Activated naive CD8-positive, alpha-beta T cell treated with anti-CD3 and anti-CD28 coated beads for 36 hours (primary cell): Measurements from ENCODE around the gene PTHLH. TPM values are rescaled to one million over a fixed set of nuclear protein-coding genes. Genes with fewer than 3 reads are reported as not detected.

Experiments
- DNase-seq: peaks from one replicate; pipeline ENCODE4 v3.0.0; 2021
- H3K27ac Mint-ChIP-seq: one replicate; pipeline ENCODE4 v1.8.0; 2022; ENCODE audit warnings: mild to moderate bottlenecking, moderate library complexity, mixed read lengths
- H3K27me3 Mint-ChIP-seq: one replicate; pipeline ENCODE4 v1.8.0; 2022; ENCODE audit warnings: mild to moderate bottlenecking, mixed read lengths
- H3K36me3 Mint-ChIP-seq: one replicate; pipeline ENCODE4 v1.8.0; 2021; ENCODE audit warnings: mild to moderate bottlenecking, mixed read lengths
- H3K4me1 Mint-ChIP-seq: one replicate; pipeline ENCODE4 v1.8.0; 2021; ENCODE audit warnings: mixed read lengths
- H3K4me3 Mint-ChIP-seq: one replicate; pipeline ENCODE4 v1.8.0; 2022; ENCODE audit warnings: mild to moderate bottlenecking, moderate library complexity, mixed read lengths
- H3K9me3 Mint-ChIP-seq: one replicate; pipeline ENCODE4 v1.8.0; 2022; ENCODE audit warnings: mixed read lengths
- total RNA-seq, 2 experiments: library from RNA; stranded (reverse); gene quantifications; one replicate each; pipeline ENCODE4 v1.2.3, GENCODE V29; 2021

PTHLH gene
- not detected for total RNA-seq

DNA sequence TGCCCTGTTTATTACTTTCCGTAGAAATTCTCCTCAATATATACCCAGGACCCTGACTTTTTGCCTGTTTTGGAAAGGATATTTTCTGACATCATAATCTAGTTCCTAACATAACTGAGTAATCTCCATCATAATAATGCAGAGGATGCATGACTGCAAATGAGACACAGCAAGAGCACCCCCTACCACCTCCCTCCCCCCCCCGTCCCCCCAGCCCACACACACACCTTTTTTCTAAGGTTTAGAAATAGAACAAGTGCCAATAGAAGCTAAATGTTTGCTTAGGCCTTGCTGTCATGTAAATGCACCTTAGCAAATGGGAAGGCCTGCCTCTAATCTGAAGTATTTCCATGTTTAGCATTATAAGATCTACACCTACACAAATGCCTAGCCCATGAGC, at the start of gene PTHLH:
Gene PTHLH (minus strand): TSS at position 13 of the 400 bp plus-strand sequence. CDS start 3,239 bp downstream, outside the sequence.
- Mint-ChIP-seq H3K36me3 (no peaks in the 10 kb centered on the region), H3K4me1 (peaks cover 31% of the 10 kb centered on the region), H3K9me3 (no peaks in the 10 kb centered on the region), H3K4me3 (no peak within 1 kb of the TSS), H3K27me3 (peaks cover 96% of the 10 kb centered on the region), H3K27ac (no peak within 1 kb of the TSS)
- no peak for DNase-seq

- no peak overlapping the region for H3K4me3 Mint-ChIP-seq
- no peak for DNase-seq
- no peaks in the 10 kb centered on the region for H3K9me3 Mint-ChIP-seq
- no peak overlapping the region for H3K27ac Mint-ChIP-seq
- peaks cover 19% of the 10 kb centered on the region for H3K27me3 Mint-ChIP-seq
- H3K36me3 Mint-ChIP-seq = no peaks in the 10 kb centered on the region
- no peaks in the 10 kb centered on the region for H3K4me1 Mint-ChIP-seq
Measured at GRCh38 chr12:28021704-28022103, 49.2 kb upstream of the PTHLH start.

GRCh38 chr12:28017873-28018255, 45.3 kb upstream of the PTHLH start:
- no peaks in the 10 kb centered on the region for H3K4me1 Mint-ChIP-seq
- no peak overlapping the region for H3K4me3 Mint-ChIP-seq
- no peaks in the 10 kb centered on the region for H3K9me3 Mint-ChIP-seq
- no peak overlapping the region for H3K27ac Mint-ChIP-seq
- H3K27me3 Mint-ChIP-seq = peaks cover 5% of the 10 kb centered on the region
- no peaks in the 10 kb centered on the region for H3K36me3 Mint-ChIP-seq
- DNase-seq = no peak

GRCh38 chr12:28017126-28017872, 44.8 kb upstream of the PTHLH start:
- Mint-ChIP-seq H3K9me3 (no peaks in the 10 kb centered on the region), H3K27ac (no peak overlapping the region), H3K4me3 (no peak overlapping the region), H3K27me3 (peaks cover 5% of the 10 kb centered on the region), H3K4me1 (no peaks in the 10 kb centered on the region), H3K36me3 (no peaks in the 10 kb centered on the region)
- DNase-seq = no peak

- no peaks in the 10 kb centered on the region for H3K4me1 Mint-ChIP-seq
- no peak overlapping the region for H3K4me3 Mint-ChIP-seq
- H3K27me3 Mint-ChIP-seq = no peaks in the 10 kb centered on the region
- H3K9me3 Mint-ChIP-seq = no peaks in the 10 kb centered on the region
- H3K27ac Mint-ChIP-seq = no peak overlapping the region
- DNase-seq = no peak
- H3K36me3 Mint-ChIP-seq = no peaks in the 10 kb centered on the region
Measured at GRCh38 chr12:28015165-28015564, 42.6 kb upstream of the PTHLH start.

DNA sequence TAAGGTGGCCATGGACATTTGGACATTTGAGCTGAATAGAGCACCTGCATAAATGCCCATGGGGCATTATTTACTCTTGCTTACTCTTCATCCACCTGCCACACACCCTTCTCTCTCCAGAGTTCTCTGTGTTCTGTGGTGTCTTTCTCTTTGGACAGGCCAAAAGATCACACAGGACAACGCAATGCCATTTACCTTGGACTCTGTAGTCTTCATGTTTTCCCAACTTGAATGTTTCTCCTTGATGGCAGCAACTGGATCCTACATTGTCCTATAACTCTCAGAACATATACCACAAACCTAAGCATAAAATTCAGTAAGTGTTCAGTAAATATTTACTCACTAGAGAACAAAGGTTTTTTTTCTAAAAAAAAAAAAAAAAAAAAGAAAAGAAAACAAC, 41.7 kb upstream of the PTHLH start:
- H3K4me3 Mint-ChIP-seq = no peak overlapping the region
- no peaks in the 10 kb centered on the region for H3K9me3 Mint-ChIP-seq
- H3K4me1 Mint-ChIP-seq = no peaks in the 10 kb centered on the region
- no peaks in the 10 kb centered on the region for H3K27me3 Mint-ChIP-seq
- no peak overlapping the region for H3K27ac Mint-ChIP-seq
- no peak for DNase-seq
- H3K36me3 Mint-ChIP-seq = no peaks in the 10 kb centered on the region

DNA sequence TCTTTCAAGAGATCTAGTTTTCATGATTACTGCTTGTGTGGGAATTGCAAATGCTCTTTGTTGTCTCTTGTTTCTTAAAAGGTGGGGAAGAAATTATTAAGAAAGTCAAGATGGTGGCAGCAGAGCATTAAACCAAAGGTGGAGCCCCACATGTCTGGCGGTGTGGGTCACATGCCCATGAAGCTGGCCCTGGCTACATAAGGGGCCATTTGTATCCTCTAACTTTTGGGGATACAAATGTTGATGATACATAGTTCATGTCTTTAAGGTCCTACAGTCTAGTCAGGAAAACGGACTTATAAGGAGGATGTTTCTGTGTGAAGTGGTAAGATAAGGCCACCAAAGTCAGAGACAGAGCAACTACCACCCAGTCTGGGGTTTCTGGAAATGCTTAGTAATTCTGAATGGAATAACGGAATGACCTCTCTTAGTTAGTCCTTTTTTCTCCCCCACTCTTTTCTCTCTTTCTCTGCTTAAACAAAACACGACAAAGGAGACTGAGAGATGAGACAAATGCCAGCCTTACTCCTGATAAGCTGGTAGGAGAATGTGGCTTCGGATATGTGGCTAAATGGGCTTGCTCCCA, 39.9 kb upstream of the PTHLH start:
- no peaks in the 10 kb centered on the region for H3K4me1 Mint-ChIP-seq
- no peak for DNase-seq
- no peak overlapping the region for H3K27ac Mint-ChIP-seq
- H3K36me3 Mint-ChIP-seq = no peaks in the 10 kb centered on the region
- no peaks in the 10 kb centered on the region for H3K9me3 Mint-ChIP-seq
- no peaks in the 10 kb centered on the region for H3K27me3 Mint-ChIP-seq
- H3K4me3 Mint-ChIP-seq = no peak overlapping the region

- no peak overlapping the region for H3K4me3 Mint-ChIP-seq
- peaks cover 2% of the 10 kb centered on the region for H3K9me3 Mint-ChIP-seq
- no peaks in the 10 kb centered on the region for H3K36me3 Mint-ChIP-seq
- no peak overlapping the region for H3K27ac Mint-ChIP-seq
- H3K27me3 Mint-ChIP-seq = no peaks in the 10 kb centered on the region
- H3K4me1 Mint-ChIP-seq = no peaks in the 10 kb centered on the region
- DNase-seq = no peak
Measured at GRCh38 chr12:28010036-28010435, 37.5 kb upstream of the PTHLH start.

- Mint-ChIP-seq H3K27ac (no peak overlapping the region), H3K9me3 (peaks cover 4% of the 10 kb centered on the region), H3K36me3 (no peaks in the 10 kb centered on the region), H3K4me3 (no peak overlapping the region), H3K4me1 (no peaks in the 10 kb centered on the region), H3K27me3 (peaks cover 8% of the 10 kb centered on the region)
- no peak for DNase-seq
Measured at GRCh38 chr12:27999970-28000369, 27.4 kb upstream of the PTHLH start.

- H3K4me1 Mint-ChIP-seq = no peaks in the 10 kb centered on the region
- no peaks in the 10 kb centered on the region for H3K36me3 Mint-ChIP-seq
- peaks cover 8% of the 10 kb centered on the region for H3K27me3 Mint-ChIP-seq
- DNase-seq = no peak
- peaks cover 4% of the 10 kb centered on the region for H3K9me3 Mint-ChIP-seq
- H3K27ac Mint-ChIP-seq = no peak overlapping the region
- no peak overlapping the region for H3K4me3 Mint-ChIP-seq
Measured at GRCh38 chr12:27999521-27999920, 27.0 kb upstream of the PTHLH start.

- no peak overlapping the region for H3K4me3 Mint-ChIP-seq
- no peak for DNase-seq
- H3K4me1 Mint-ChIP-seq = no peaks in the 10 kb centered on the region
- H3K36me3 Mint-ChIP-seq = no peaks in the 10 kb centered on the region
- no peak overlapping the region for H3K27ac Mint-ChIP-seq
- peaks cover 8% of the 10 kb centered on the region for H3K27me3 Mint-ChIP-seq
- peaks cover 3% of the 10 kb centered on the region for H3K9me3 Mint-ChIP-seq
Measured at GRCh38 chr12:27998658-27999057, 26.1 kb upstream of the PTHLH start.

DNA sequence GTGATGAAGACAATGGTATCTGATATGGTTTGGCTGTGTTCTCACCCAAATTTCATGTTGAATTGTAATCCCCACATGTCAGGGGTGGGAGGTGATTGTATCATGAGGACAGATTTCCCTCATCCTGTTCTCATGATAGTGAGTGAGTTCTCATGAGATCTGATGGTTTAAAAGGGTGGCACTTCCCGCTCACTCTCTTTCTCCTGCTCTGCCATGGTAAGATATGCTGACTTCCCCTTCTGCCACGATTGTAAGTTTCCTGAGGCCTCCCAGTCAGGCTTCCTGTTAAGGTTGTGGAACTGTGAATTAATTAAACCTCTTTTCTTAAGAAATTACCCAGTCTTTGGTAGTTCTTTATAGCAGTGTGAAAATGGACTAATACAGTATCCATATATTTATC, 25.6 kb upstream of the PTHLH start:
- Mint-ChIP-seq H3K9me3 (peaks cover 2% of the 10 kb centered on the region), H3K36me3 (no peaks in the 10 kb centered on the region), H3K27ac (no peak overlapping the region), H3K4me1 (no peaks in the 10 kb centered on the region), H3K27me3 (peaks cover 8% of the 10 kb centered on the region), H3K4me3 (no peak overlapping the region)
- no peak for DNase-seq

- Mint-ChIP-seq H3K4me1 (no peaks in the 10 kb centered on the region), H3K36me3 (no peaks in the 10 kb centered on the region), H3K27ac (no peak overlapping the region), H3K4me3 (no peak overlapping the region), H3K27me3 (peaks cover 7% of the 10 kb centered on the region), H3K9me3 (peaks cover 2% of the 10 kb centered on the region)
- DNase-seq = no peak
Measured at GRCh38 chr12:27996761-27997160, 24.2 kb upstream of the PTHLH start.

GRCh38 chr12:27995406-27995805, 22.9 kb upstream of the PTHLH start:
- peaks cover 7% of the 10 kb centered on the region for H3K9me3 Mint-ChIP-seq
- no peak overlapping the region for H3K4me3 Mint-ChIP-seq
- DNase-seq = no peak
- no peaks in the 10 kb centered on the region for H3K4me1 Mint-ChIP-seq
- no peaks in the 10 kb centered on the region for H3K36me3 Mint-ChIP-seq
- peaks cover 5% of the 10 kb centered on the region for H3K27me3 Mint-ChIP-seq
- no peak overlapping the region for H3K27ac Mint-ChIP-seq

DNA sequence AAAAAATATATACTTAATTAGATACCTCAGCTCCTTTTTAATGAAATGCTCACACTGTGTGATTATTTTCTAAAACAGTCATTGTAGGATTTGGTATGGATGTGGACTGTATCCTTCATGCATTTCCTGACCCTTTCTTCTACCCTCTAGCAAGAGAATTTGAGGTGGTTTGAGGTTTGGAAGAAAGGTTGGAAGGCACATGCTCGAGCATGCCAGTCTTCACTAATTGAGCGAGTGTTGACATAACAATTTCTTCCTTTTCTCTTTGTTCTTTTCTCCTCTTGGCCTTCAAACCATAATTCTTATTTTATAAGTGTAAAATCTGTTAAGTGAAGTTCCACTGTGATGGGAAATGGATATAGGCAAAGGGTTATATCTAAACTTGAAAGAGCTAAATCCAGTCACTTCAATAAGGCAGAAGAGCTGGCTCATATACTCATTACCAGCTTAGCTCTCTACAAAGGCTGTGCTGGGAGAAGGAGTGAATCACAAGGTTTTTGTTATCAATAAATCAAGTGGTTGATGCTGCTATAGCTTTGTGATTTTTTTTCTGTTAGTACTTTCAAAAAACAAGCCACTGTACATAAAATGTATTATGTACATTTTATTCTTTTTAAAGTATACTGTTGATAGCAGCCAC, 16.2 kb upstream of the PTHLH start:
- no peak overlapping the region for H3K4me3 Mint-ChIP-seq
- peaks cover 5% of the 10 kb centered on the region for H3K9me3 Mint-ChIP-seq
- H3K4me1 Mint-ChIP-seq = no peaks in the 10 kb centered on the region
- H3K27ac Mint-ChIP-seq = no peak overlapping the region
- H3K36me3 Mint-ChIP-seq = no peaks in the 10 kb centered on the region
- DNase-seq = no peak
- H3K27me3 Mint-ChIP-seq = peaks cover 2% of the 10 kb centered on the region

DNA sequence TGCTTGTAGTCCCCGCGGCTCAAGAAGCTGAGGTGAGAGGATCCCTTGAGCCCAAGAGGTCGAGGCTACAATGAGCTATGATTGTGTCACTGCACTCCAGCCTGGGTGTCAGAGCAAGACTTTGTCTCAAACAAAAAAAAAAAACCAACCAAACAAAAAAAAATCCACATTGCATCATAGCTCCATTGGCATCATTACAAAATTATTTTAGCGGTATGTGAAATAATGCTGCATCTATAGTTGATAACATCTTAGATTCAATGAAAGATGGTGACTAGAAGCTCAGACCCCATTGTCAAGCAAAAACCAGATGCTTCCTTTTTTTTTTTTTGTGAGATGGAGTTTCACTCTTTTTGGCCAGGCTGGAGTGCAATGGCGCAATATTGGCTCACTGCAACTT, 14.8 kb upstream of the PTHLH start:
- no peak overlapping the region for H3K4me3 Mint-ChIP-seq
- no peak for DNase-seq
- H3K27ac Mint-ChIP-seq = no peak overlapping the region
- peaks cover 16% of the 10 kb centered on the region for H3K27me3 Mint-ChIP-seq
- no peaks in the 10 kb centered on the region for H3K4me1 Mint-ChIP-seq
- no peaks in the 10 kb centered on the region for H3K36me3 Mint-ChIP-seq
- peaks cover 5% of the 10 kb centered on the region for H3K9me3 Mint-ChIP-seq
